Skin of body (tissue), 2 donors: ENCODE measurements around the gene NR6A1. TPM values are rescaled to one million over a fixed set of nuclear protein-coding genes. Genes with fewer than 3 reads are reported as not detected.
A peak's percentile ranks its signal among the peaks of the same experiment; 100 is the strongest.

Source experiments
- DNase-seq: peaks from one replicate; lab custom pipeline; 2025; lab: John Stamatoyannopoulos, UW
- total RNA-seq: library from RNA; depleted of rRNA; stranded (reverse); fragments of >200 nt; gene quantifications from one replicate; pipeline ENCODE4 v1.2.3, GENCODE V29; 2014

The NR6A1 gene
- total RNA-seq, 1 donor from 2014 or later = 0.99 TPM

DNA sequence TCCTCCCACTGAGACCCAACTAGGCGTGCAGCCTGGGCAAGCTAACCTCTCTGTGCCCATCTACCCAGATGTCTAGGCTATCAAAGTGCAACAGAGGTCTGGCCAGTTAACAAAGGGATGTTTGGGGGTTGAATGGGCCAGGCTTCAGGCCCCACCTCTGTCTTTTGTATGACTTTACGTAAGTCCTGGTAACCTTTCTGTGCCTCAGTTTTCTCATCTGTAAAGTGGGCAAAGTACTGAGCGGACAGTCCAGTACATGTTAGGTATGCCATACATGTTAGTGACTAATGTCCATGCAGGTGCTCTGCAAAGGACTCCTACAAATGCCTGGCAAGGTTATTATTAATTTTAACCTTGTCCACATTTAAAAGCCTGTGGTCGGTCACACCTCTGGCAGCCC is 277.9 kb downstream of the NR6A1 start:
- DNase-seq = no peak

GRCh38 chr9:124492818-124493217 is 278.3 kb downstream of the NR6A1 start:
- no peak for DNase-seq

DNA sequence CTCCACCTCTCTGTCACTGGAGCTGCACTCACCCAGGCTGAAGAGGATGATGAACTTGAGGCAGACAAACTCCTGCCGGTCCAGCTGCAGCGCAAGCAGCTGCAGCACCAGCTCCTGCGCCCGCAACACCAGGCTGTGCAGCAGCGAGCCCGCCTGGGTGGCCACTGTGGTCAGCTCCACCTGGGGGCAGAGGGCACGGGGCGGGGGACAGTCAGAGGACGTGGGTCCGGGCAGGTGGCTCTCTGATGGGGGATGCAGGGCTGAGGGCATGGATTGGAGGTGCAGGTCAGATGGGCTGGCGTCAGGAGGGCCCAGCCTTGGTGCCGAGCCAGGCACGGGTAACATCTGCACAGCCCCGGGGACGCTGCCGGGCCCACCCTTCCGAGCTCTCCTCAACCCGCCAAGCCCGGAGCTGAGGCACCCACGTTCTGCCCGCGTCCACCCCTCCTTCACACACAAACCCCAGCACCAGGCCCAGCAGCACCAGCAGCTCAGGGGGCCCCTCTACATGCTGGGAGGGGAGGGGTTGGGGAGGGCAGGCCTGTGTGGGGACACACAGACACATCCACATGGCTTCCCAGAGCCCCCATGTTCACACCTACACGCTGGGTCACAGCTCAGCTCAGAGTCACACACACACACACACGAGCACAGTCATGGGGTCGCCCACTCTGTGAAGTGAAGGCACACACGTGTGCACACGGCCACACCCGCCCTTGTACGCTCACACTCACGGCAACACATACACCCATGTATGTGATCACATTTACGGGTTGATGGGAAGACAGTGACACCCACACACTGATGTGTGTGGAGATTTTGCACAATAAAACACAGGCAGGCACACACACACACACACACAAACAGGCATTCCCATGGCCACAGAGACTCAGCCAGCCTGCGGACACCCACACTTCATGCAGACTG is 279.8 kb downstream of the NR6A1 start:
- DNase-seq = no peak

DNA sequence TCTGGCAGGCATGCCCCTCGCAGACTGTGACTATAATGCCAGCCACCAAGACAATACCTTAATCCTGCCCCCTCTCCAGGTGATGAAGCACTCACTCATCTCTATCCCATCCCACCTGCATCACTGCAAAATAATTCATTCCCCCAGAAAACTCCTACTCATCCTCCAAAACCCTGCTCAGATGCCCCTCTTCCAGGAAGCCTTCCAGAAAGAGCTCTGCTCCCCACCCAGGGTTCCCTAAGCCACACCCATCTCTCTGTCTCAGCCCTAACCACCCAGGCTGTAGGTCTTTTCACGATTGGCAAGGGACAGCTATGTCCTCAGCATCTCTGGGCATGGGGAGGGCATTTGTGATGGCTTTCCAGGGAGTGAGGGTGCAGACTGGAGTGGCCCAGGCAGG is 281.1 kb downstream of the NR6A1 start:
- no peak for DNase-seq

- DNase-seq = peak; percentile 47
Measured at GRCh38 chr9:124489222-124489621, 281.9 kb downstream of the NR6A1 start.

DNA sequence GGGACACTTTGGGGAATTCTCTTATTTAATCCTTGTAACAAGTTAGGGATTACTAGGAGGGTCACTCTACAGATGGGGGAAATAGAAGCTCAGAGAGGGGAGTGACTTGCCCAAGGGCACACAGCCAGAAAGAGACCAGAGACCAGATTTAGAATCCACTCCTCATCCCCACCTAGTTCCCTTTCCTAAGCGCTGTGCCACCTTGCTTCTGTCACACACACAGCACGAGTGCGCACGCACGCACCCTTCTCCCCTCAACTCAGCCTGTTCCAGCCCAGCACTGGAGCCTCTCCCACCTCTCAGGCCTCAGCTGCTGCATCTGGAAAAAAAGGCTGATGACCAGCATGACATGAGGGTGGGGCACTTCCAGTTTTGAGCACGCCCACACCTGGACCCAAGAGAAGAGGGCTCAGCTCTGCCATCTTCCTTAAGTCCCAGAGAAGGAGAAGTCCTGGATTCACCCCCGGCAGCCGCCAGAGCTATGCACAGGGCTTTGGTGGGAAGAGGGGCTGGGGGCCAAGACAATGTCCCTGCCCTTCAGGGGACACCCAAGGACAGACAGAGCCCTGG is 282.4 kb downstream of the NR6A1 start:
- DNase-seq = no peak

DNA sequence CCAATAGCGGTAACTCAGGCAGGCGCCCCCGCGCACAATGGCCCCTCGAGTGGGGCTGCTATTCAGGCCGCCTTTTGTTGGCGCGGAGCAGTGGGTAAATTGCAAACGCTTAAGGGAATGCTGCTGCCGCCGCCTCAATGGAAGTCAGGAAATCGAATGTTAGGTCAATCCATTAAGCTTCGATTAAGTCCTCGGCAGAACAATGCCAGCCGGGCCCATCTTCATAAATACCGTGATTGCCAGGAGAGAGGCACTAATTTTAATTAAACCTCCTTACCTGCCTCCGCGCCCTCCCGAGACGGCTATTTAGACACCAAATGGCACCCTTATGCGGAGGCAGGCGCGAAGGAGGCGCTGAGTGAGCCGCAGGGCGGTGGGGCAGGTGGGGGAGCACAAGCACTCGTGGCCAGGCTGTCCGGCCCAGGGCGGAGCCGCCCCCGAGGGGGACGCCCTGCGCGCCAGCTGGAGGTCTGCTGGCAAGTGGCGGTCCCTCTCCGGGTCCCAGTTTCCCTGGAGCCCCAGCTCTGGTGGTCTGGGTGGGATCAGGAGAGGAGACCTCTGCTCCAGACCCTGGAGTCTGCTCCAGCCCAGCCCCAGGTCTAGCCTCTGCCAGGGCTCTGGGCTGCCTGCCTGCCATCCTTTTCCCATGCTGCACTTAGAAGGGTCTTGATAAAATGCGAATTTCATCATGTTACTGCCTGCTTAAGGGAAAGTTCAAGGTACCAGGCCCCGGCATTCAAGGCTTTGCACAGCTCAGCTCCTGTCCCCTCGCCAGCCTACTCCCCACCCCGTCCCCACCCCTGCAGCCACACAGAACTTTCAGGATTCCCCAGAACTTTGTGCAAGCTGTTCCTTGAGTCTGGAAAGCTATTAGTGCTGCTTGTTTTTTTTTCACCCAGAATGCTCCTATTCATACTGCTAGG is 283.6 kb downstream of the NR6A1 start:
- DNase-seq = no peak

DNA sequence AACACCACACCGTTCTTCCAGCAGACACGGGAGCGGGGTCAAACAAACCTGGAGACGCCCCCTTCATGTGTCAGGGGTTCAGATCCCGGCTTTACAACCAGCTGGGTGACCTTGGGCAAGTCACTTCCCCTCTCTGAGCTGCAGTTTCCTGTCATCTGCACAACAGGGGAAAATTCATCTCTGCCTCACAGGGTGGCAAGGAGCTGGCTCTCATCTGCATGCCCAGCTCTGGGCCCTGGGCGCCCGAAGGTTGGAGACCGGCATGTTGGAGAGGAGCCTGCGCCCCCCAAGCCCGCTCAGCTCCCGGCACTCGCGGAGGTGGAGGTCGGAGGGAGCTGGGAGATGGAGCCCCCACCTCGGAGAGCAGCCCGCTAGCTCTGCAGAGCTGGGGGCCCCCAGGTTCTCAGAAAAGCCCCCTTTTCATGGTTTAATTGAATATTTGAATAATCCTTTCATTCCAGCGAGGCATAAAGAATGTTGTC is 284.3 kb downstream of the NR6A1 start:
- no peak for DNase-seq

- DNase-seq = no peak
Measured at GRCh38 chr9:124485936-124486335, 285.2 kb downstream of the NR6A1 start.

DNA sequence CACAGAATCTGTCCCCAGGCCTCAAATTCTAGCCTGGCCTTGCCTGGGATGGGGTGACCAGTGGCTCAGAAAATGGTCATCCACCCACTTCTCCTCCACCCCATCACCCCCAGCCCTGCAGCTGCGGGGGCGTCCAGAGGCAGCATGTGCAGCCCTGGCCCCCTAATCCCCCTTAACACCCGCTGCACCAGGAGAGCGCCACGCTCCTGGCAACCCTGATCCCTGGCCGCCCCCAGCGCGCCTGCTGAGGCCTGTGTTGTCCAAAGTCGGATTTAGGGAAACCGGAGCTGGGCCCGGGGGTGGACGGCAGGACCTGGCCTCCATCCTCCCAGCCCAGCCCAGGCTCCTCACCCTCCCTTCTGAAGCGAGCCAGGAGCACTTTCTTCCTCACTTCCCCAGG is 285.9 kb downstream of the NR6A1 start:
- DNase-seq = no peak

DNA sequence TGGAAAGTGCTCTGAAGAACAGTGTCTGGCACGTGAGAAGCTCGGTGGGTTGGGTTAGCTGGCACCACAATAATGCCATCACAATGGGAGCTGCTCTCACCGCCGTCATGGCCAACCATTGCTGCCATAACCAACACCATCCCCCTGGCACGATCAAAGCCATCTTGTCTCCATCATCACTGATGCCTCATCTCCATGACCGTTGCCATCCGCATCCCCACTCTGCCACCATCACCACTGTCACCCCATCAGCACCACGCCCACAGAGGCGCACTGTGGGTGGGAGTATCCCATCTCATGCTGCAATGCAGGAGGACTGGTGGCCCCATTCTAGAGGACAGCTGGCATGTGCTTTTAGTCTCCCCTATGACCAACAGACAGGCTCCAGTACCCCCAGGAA is 287.6 kb downstream of the NR6A1 start:
- no peak for DNase-seq

- no peak for DNase-seq
Measured at GRCh38 chr9:124482431-124483031, 288.6 kb downstream of the NR6A1 start.

DNA sequence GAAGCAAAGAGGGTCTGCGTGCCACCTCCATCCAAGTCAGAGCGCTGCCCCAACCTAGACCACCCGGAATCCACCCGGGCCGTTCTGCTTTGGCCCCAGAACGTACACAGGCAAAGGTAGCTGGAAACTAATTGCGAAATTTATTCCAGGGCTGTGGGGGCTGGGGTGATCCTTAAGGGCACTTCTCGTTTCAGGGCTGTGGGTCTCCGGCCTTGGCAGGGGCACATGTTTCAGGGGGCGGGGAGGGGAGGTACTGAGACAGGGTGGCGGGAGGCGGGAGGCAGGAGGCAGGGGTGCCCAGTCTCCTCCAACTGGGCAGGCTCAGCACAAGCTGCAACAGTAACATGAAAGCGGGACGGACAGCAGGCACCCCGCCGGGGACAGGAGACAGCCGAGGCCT is 290.0 kb downstream of the NR6A1 start:
- no peak for DNase-seq

GRCh38 chr9:124480621-124480981 is 290.5 kb downstream of the NR6A1 start:
- DNase-seq = no peak

DNA sequence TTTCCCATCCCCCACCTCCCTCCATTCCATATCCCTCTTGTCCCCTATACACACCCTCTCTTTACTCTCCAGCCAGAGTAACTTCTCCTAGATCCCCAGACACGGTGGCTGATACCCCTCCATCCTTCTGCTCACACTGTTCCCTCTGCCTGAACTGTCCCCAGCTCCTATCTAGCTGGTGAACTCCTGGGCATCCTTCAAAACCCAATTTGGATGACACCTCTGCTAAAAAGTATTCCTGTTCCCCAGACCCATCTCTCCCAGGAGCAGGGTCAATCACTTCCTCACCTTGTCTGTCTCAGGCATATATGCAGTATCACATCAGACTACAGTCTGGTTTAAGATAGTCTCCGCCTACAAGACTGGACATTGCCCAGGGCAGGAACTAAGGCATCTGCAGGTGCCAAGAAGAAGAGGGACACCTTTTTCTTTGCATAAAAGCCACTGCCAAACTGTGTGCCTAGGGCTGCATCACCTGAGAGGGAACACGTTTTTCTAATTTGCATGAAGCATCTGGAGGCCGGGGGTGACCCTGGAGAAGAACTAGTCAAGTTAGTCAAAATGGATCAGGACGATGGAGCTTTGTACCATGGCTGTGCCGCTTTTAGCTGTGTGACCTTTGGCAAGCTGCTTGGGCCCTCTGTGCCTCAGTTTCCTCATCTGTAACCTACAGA is 291.0 kb downstream of the NR6A1 start:
- no peak for DNase-seq

- no peak for DNase-seq
Measured at GRCh38 chr9:124479371-124479770, 291.7 kb downstream of the NR6A1 start.

- DNase-seq = no peak
Measured at GRCh38 chr9:124478354-124478753, 292.8 kb downstream of the NR6A1 start.

DNA sequence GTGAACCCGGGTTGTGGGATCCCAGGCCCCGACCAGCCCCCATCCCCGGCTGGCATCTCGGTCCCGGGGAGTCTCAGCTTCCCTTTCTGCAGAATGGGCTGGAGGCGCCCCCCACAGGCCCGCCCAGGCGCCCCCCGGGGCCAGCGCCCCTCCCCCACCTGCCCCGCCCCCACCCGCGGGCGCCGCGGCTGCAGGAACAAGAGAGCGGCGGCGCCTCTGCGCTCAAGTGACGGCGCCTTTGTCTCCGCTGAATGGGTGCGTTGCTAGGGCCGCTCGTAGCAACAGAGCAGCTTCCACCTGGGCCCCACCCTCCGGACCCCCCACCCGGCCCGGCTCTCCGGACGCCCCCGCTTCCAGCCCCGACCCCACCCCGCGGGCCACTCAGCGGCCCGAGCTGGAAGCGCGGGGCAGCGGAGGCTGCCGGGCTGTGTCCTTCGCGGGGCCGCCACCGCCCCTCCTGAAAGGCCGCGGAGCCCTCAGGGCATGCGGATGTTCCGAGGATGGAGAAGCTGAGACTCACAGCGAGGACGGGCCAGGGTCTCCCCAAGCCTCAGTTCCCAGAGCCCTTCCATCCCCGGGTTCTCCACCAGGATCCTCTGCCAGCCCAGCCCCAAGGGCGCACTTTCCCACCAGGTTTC is 293.3 kb downstream of the NR6A1 start:
- no peak for DNase-seq

GRCh38 chr9:124477211-124477647 is 293.9 kb downstream of the NR6A1 start:
- DNase-seq = no peak
